HG03064 (cell line): ENCODE measurements around the gene WDR11.

Experiments used
- ATAC-seq: cut with Tn5 transposase; IDR thresholded peaks from one replicate; pipeline ENCODE4 v1.9.1; 2021; ENCODE audit warnings: low read depth; ENCODE audit not compliant: unreplicated experiment

WDR11 gene

GRCh38 chr10:120942806-120943413 lies 91.7 kb downstream of the WDR11 start:
- peak; percentile 79 for ATAC-seq

DNA sequence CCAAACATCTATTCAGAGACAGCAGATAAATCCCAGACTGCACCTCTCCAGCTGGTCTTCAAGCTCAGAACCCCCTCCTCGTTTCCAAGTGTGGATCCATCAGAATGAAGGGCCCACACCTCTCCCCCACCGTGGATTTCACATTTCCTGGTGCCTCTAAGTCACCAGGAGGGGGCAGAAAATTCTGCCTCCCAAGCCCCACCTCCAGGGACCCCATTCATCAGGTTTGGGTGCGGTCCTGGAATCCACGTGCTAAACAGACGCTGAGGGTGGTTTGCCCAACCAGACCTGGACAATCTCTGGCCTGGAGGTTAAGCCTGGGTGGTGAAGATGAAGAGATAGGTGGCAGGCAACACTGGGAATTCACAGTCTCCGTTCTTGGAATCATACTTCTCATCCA lies 92.4 kb downstream of the WDR11 start:
- ATAC-seq: no peak

DNA sequence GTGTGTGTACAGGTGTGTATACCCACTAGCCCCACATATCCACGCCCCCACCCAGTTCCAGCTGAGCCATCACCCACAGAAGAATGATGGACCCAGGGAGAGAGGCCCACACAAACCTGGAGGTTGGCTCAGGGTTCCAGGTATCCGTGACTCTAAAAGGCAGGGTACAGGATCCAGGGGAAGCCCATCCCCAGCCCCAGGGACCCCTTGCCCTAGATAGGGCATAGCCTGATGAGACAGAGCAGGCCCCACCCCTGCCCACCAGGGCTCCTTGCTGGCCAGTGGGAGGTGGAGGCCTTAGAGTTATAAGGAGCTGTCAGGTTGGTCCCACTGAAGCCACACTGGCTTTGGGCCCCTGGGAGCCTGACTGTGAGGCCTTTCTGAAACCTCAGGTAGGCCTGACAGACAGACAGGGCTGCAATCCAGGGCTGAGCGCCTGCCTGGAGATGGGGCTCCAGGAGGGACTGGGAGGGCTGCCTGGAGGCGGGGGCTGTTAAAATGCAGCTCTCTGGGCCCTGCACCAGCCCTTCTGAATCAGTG lies 93.5 kb downstream of the WDR11 start:
- no peak for ATAC-seq

DNA sequence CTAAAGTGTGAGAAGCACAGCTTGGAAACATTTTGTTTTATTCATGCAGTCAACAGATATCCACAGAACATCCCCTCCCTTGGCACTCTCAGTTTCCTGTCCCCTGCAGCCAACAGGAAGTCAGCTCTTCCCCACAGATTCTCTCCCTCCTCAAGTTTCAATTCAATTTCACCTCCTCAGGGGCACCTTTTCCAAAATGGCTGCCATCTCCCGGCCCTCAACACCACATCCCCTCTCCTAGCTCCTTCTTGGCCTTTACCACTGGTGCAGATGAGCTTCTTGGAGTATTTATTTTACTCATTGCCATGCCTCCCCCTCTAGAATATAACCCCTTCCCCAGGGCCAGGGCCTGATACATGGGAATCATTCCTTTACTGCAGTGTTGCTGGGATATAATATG lies 94.0 kb downstream of the WDR11 start:
- no peak for ATAC-seq

DNA sequence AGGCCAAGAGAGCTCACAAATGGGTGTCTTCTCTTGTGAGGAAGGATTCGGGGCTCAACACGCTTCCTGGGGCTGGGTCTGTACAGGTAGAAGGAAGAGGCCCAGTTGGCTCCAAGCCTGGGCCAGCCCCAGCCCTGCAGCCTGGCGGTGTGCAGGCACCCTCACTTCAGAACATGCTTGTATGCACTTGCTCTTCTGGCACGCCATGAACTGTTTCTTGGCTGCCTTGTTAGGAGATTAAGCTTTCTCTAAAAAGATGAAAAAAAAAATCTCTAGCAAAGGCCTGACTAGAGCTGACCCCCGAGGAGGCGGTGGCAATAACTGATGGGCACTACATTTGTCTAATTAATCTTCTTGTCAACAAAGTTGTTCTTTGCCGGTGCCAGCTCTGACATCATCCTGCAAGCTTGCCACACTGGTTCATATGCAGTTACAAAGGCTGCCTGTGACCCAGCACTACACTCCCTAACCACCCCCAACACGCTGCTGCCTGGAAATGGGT lies 94.7 kb downstream of the WDR11 start:
- ATAC-seq: no peak

GRCh38 chr10:120946497-120946896 lies 95.3 kb downstream of the WDR11 start:
- ATAC-seq: no peak

GRCh38 chr10:120948889-120949608 lies 97.9 kb downstream of the WDR11 start:
- peak; percentile 98 for ATAC-seq

GRCh38 chr10:120949609-120950031 lies 98.5 kb downstream of the WDR11 start:
- ATAC-seq: no peak

DNA sequence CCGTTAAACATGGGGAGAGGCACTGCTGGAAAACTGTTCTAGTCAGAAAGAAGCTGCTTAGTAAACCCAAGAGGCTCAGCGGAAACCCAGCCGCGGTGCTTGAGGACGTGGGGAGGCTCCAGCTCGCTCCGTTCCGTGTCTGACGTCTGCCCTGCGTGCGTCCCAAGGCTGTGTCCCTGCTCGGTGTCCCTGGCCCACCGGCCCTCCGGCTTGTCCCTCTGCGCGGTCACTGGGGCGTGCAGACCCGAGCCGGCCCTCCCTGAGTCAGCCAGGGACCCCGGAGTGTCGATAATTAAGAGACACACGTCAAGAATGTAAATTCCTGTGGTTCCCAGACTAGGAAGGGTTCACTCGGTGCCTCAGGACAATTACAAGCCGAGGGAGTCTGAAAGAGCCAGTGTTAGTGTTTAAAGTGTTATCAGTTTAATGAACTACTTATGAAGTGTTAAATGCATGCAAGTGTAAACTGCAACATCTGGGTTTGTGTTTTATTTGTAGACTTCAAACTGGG lies 98.9 kb downstream of the WDR11 start:
- ATAC-seq: no peak

DNA sequence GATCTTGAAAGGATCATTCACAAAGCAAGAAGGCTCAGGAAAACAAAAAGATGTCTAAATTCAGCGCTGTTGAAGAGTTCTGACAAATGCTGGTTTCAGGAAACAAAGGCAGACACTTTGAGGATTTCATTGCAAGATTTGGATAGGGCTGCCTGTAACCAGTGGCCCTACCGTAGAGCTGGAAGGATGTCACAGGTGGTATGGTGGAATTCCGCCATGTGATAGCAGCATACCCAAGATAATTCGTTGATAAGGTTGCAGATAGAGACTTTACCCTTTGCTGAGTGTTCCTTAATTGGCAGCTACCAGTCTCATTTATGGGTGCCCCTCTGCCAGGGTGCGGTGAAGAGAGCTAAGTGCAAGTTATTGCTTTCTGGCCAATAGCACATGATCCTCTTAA lies 100.1 kb downstream of the WDR11 start:
- no peak for ATAC-seq

- no peak for ATAC-seq
Observed at GRCh38 chr10:120953897-120954296, 102.7 kb downstream of the WDR11 start.
